NB4 (cell line): ENCODE results near the gene COX7A2.

Experiments
- CTCF ChIP-seq: IDR thresholded peaks from one replicate; pipeline ENCODE4 v1.5.1; 2012; ENCODE audit warnings: low read depth, low read length
- POLR2A ChIP-seq: IDR thresholded peaks from 2 replicates; pipeline ENCODE4 v1.6.1; 2011; ENCODE audit warnings: mild to moderate bottlenecking; ENCODE audit not compliant: insufficient read length; ENCODE audit errors: extremely low read depth

- no peak for TF ChIP-seq CTCF
- TF ChIP-seq POLR2A, result no peak
Measured at GRCh38 chr6:75290136-75290945, 46.7 kb upstream of the COX7A2 start.
